Breast epithelium (tissue), 3 donors: ENCODE measurements around the gene MARCHF4.

Source experiments
- POLR2AphosphoS5 ChIP-seq, 3 donors: sonication (generic); formaldehyde crosslinking; IDR thresholded peaks; one replicate each; pipeline ENCODE4 v1.6.1; 2017; ENCODE audit warnings: antibody characterized with exemption in 3 of 3
- TF ChIP-seq, protein P1 (sequence below), 3 donors: fragments of 450-650 bp; IDR thresholded peaks; one replicate each; pipeline ENCODE4 v1.5.1; 2016 to 2017; ENCODE audit warnings: antibody characterized with exemption in 3 of 3, mild to moderate bottlenecking in 3 of 3, moderate library complexity in 3 of 3

- no peak for TF ChIP-seq POLR2AphosphoS5 (IDR thresholded peaks at IDR 0.05)
- TF ChIP-seq, protein P1, sequence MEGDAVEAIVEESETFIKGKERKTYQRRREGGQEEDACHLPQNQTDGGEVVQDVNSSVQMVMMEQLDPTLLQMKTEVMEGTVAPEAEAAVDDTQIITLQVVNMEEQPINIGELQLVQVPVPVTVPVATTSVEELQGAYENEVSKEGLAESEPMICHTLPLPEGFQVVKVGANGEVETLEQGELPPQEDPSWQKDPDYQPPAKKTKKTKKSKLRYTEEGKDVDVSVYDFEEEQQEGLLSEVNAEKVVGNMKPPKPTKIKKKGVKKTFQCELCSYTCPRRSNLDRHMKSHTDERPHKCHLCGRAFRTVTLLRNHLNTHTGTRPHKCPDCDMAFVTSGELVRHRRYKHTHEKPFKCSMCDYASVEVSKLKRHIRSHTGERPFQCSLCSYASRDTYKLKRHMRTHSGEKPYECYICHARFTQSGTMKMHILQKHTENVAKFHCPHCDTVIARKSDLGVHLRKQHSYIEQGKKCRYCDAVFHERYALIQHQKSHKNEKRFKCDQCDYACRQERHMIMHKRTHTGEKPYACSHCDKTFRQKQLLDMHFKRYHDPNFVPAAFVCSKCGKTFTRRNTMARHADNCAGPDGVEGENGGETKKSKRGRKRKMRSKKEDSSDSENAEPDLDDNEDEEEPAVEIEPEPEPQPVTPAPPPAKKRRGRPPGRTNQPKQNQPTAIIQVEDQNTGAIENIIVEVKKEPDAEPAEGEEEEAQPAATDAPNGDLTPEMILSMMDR (IDR thresholded peaks at IDR 0.05), result no peak
Observed at GRCh38 chr2:216362730-216363129, 9.6 kb downstream of the MARCHF4 start.
